Mesangial cell (primary cell): Measurements from ENCODE around the gene FBL. TPM values are rescaled to one million over a fixed set of nuclear protein-coding genes. Genes with fewer than 3 reads are reported as not detected.

ENCODE experiments used
- total RNA-seq: library from RNA; depleted of rRNA; stranded (reverse); fragments of >200 nt; gene quantifications from 2 replicates; pipeline ENCODE4 v1.2.3, GENCODE V29; 2015

The FBL gene
- total RNA-seq = 159 and 214 TPM in 2 replicates

DNA sequence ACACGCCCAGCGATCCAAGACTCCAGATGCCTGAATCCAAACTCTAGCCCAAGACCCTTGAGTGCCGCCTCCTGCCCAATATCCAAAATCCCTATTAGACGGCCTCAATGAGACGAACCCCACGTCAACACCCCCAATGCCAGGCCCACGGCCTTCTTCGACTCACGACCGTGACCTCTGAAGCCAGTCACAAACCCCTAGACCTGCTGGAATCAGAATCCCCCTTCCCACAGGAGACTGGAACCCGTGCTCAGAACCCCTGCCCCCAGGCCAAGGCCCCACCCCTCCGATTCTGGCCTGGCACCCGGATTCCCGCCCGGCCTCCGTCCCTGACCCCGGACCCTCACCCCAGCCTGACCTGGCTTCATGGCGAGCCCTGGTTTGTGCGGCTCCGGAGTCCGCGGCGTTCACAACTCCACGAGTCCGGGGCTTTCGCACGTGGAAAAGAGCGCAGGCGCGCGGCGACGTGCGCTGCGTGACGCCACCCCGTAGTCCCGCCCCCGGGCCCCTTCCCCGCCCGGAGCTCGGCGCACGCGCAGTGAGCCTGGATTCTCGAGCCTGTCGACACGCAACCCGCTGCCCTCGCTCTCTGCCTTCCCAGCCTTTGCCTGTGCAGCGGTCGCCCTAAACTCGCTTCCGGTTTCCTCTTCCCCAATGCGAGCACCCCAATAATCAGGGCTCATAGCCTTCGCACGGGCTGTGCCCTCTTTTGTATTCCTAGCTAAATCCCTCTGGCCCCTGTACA is at the start of gene FBL:
Gene FBL (minus strand): TSS at position 447 of the 745 bp plus-strand sequence. CDS start 79 bp downstream, at position 368.

DNA sequence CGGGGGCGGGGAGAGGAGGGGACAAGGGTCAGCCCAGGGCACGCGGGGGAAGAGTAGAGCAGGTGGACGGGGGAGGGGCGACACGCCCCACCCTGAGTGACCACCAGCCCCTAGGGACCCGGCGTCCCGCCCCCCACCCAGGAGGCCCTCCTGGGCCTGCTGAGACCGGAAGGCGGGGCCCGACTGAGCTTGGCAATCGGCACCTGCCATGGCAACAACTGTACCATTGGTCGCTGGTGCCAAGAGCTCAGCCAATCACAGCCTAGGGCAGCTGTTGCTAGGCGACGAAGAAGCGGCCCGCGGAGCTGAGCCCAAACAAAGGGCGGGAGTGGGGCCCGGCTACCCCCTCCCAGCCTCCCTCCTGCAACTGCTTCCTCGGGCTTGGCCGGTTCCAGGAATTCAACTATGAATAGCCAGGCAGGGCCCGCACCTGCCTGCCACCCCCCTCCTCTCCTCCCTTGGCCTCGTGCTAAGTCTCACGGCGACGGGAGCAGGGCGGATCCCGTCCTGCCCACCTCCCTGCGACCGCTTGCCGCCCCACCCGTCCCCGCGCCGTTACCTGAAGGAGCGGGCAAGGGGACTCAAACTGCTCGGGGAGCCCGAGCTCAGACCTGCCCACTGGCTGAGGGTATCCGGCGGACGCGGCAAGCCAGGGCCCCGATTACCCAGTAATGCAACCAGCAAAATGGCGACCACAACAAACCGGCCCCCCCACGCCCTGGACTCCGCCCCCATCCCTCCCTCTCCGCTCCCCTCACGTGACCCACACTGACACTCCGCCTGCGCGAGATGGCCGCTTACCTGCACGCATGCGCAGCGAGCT is 12.5 kb downstream of the FBL start, which contains the start of gene DYRK1B:
Gene DYRK1B (minus strand): TSS at position 699 of the 823 bp plus-strand sequence. CDS start 2,295 bp downstream, outside the sequence.

Other genes starting within 250 kb of the FBL start
- gene LGALS13, start 243.9 kb downstream of the FBL start, total RNA-seq = not detected in 2 replicates
- gene LGALS16, start 190.5 kb downstream of the FBL start, total RNA-seq = not detected in 2 replicates
- not detected in 2 replicates for gene LGALS14, start 141.9 kb downstream of the FBL start, total RNA-seq
- not detected in 2 replicates for gene CLC, start 108.3 kb downstream of the FBL start, total RNA-seq
- gene LEUTX, start 67.5 kb downstream of the FBL start, total RNA-seq = not detected in 2 replicates
- 11.9 and 40.8 TPM in 2 replicates for gene DYRK1B, start 12.2 kb downstream of the FBL start, total RNA-seq
- gene FCGBP, start 88.3 kb upstream of the FBL start, total RNA-seq = 2.0 TPM in 1 of 2 replicates, not detected in the other
- 98.1 and 161 TPM in 2 replicates for gene PSMC4, start 124.8 kb upstream of the FBL start, total RNA-seq
- gene ZNF546, start 150.7 kb upstream of the FBL start, total RNA-seq = 1.6 and 2.7 TPM in 2 replicates
- gene ZNF780B, start 209.9 kb upstream of the FBL start, total RNA-seq = 1.6 and 7.7 TPM in 2 replicates
- 5.5 and 5.6 TPM in 2 replicates for gene ZNF780A, start 244.6 kb upstream of the FBL start, total RNA-seq